Epithelial cell of proximal tubule (primary cell): ENCODE data around the gene KREMEN2. TPM values are rescaled to one million over a fixed set of nuclear protein-coding genes. Genes with fewer than 3 reads are reported as not detected.
A peak's percentile ranks its signal among the peaks of the same experiment; 100 is the strongest.

Experiments used
- DNase-seq: peaks from one replicate; pipeline ENCODE4 v3.0.0-alpha.2; 2011; ENCODE audit warnings: low read depth
- H3K4me3 ChIP-seq: 2 replicates; pipeline ENCODE4 v1.5.1; 2011; ENCODE audit warnings: low read depth, mild to moderate bottlenecking, low read length
- CTCF ChIP-seq: conservative IDR thresholded peaks from 2 replicates; pipeline ENCODE4 v1.5.1; 2012; ENCODE audit warnings: low read depth, mild to moderate bottlenecking, low read length
- total RNA-seq: library from RNA; depleted of rRNA; stranded (reverse); fragments of >200 nt; gene quantifications from 2 replicates; pipeline ENCODE4 v1.2.3, GENCODE V29; 2015

KREMEN2 gene
- total RNA-seq, 1 donor from 2014 or later, result 4.2 TPM

- H3K4me3 ChIP-seq, result no peak overlapping the region
- no peak for TF ChIP-seq CTCF
- no peak for DNase-seq
Observed at GRCh38 chr16:2992383-2993081, 28.5 kb downstream of the KREMEN2 start.

GRCh38 chr16:2996298-2996697 is 32.2 kb downstream of the KREMEN2 start:
- no peak for TF ChIP-seq CTCF
- no peak for DNase-seq
- H3K4me3 ChIP-seq, result no peak overlapping the region

GRCh38 chr16:2999929-3000328 is 35.9 kb downstream of the KREMEN2 start:
- no peak for DNase-seq
- no peak for TF ChIP-seq CTCF
- no peak overlapping the region for H3K4me3 ChIP-seq

- H3K4me3 ChIP-seq, result no peak overlapping the region
- no peak for DNase-seq
- TF ChIP-seq CTCF, result no peak
Observed at GRCh38 chr16:3000540-3000939, 36.5 kb downstream of the KREMEN2 start.

GRCh38 chr16:3001316-3001715 is 37.2 kb downstream of the KREMEN2 start:
- no peak for DNase-seq
- no peak overlapping the region for H3K4me3 ChIP-seq
- TF ChIP-seq CTCF, result no peak

- DNase-seq, result peak; percentile 87
- H3K4me3 ChIP-seq, result peak overlapping the region; percentile 30
- TF ChIP-seq CTCF, result peak; percentile 52
Observed at GRCh38 chr16:3003582-3004270, 39.7 kb downstream of the KREMEN2 start.
